Heart left ventricle (tissue), 16 donors: ENCODE results near the gene KRTAP7-1. TPM values are rescaled to one million over a fixed set of nuclear protein-coding genes. Genes with fewer than 3 reads are reported as not detected.

Source experiments
- ATAC-seq, 4 donors: fragments of 200-7000 bp; cut with Tn5 transposase; one replicate each; pipeline ENCODE4 v1.9.1; 2020 to 2022; ENCODE audit warnings: moderate library complexity in 4 of 4, mild to moderate bottlenecking in 3 of 4, moderate number of reproducible peaks in 1 of 4
- DNase-seq, 5 donors: peaks; one replicate each; pipeline ENCODE4 v3.0.0-alpha.2; 2020
- H3K27ac ChIP-seq, 12 donors: fragments of 200-600 bp; sonication (generic) in 4 of 12; one replicate each; pipeline versions ENCODE4 v1.5.0 to v1.8.0; 2016 to 2022; ENCODE audit warnings: mild to moderate bottlenecking in 2 of 12
- H3K27me3 ChIP-seq, 9 donors: fragments of 200-600 bp; sonication (generic) in 2 of 9; one replicate each; pipeline versions ENCODE4 v1.5.1 to v1.8.0; 2016 to 2022; ENCODE audit warnings: mild to moderate bottlenecking in 3 of 9
- H3K36me3 ChIP-seq, 9 donors: fragments of 200-600 bp; sonication (generic) in 2 of 9; one replicate each; pipeline versions ENCODE4 v1.5.0 to v1.8.0; 2018 to 2022; ENCODE audit warnings: mild to moderate bottlenecking in 2 of 9
- H3K4me1 ChIP-seq, 12 donors: fragments of 200-600 bp; sonication (generic) in 4 of 12; one replicate each; pipeline versions ENCODE4 v1.5.0 to v1.8.0; 2016 to 2022; ENCODE audit warnings: mild to moderate bottlenecking in 3 of 12
- H3K4me3 ChIP-seq, 12 donors: fragments of 200-600 bp; sonication (generic) in 4 of 12; one replicate each; pipeline versions ENCODE4 v1.5.0 to v1.8.0; 2017 to 2022; ENCODE audit warnings: mild to moderate bottlenecking in 9 of 12, moderate library complexity in 4 of 12
- H3K9me3 ChIP-seq, 12 donors: fragments of 200-600 bp; sonication (generic) in 4 of 12; one replicate each; pipeline versions ENCODE4 v1.5.0 to v1.8.0; 2016 to 2022; ENCODE audit warnings: mild to moderate bottlenecking in 1 of 12
- CTCF ChIP-seq, 12 donors: fragments of 200-600 bp; sonication (generic) in 4 of 12; IDR thresholded peaks; one replicate each; pipeline versions ENCODE4 v1.5.0 to v1.8.0; 2018 to 2022; ENCODE audit warnings: antibody characterized with exemption in 12 of 12, mild to moderate bottlenecking in 5 of 12
- POLR2A ChIP-seq, 2 donors: fragments of 450-650 bp; IDR thresholded peaks; one replicate each; pipeline ENCODE4 v1.6.1; 2017; ENCODE audit warnings: antibody characterized with exemption in 2 of 2, mild to moderate bottlenecking in 2 of 2, moderate library complexity in 2 of 2
- WGBS, 4 donors: extraction: QIAGEN DNeasy Blood & Tissue Kit in 2 of 4; methylation state at CpG; one replicate each; pipeline versions ENCODE4 v1.1.5 to v1.1.7; 2013 to 2018; 5-methylcytosine and 5-hydroxymethylcytosine counted together
- intact Hi-C, 10 donors: fragments of 100-400 bp; cut with DNase I; formaldehyde crosslinking; loops; one replicate each; pipeline versions ENCODE4 v1.11.1 to v1.14.2; 2022
- polyA plus RNA-seq, 2 donors: library from polyadenylated mRNA; stranded (reverse); fragments of 200-250 nt; gene quantifications; one replicate each; pipeline ENCODE4 v1.2.3, GENCODE V29; 2013
- total RNA-seq, 9 donors: library from RNA; depleted of rRNA in 2 of 9; stranded (reverse); fragments of >200 nt in 2 of 9; fragmentation: NEBNext Ultra II Directional in 3 of 9; extraction: Animal tissue kit (Norgen Biotek cat#: 25700) in 3 of 9; gene quantifications; one replicate each; pipeline versions ENCODE4 v1.1.0 to v1.2.4, GENCODE V29; 2016 to 2023
- donor health status: ischemic (EF 13 %, LVEDD 7.1; RV severe dilation, severe dysfunction).
- donor health status: healthy with polysubstance abuse.
- donor health status: DM: no; HTN: yes; CAD: no.
- donor health status: DM: no; HTN: no; CAD: no.
- donor health status: ischemic (EF 25% LVEDD 6.9; RV normal size, moderate dysfunction).
- donor health status: ischemic (EF 25% LVEDD 5.7; RV mildly dilated, moderate dysfunction).
- donor health status: healthy.
- donor health status: DM: yes; HTN: yes; CAD: no.
- donor health status: ischemic (EF 35%, LVEDD 5.7; RV mildly dilated, moderate dysfunction).
- donor health status: nonischemic (EF 11% LVEDD 7.7; RV severe dilation, severe dysfunction).
- donor health status: DM: yes; HTN: yes; CAD: no.
- donor health status: PGD.
- donor health status: ischemic (EF 29% LVEDD 5.4; RV normal size, mild dysfunction).
- donor health status: nonischemic (EF 23%, LVEDD 6.1; RV moderate dilation, normal function).

The KRTAP7-1 gene
- total and polyA plus RNA-seq, 11 donors = not detected

GRCh38 chr21:30813174-30813573, 16.4 kb downstream of the KRTAP7-1 start, which contains the start of gene KRTAP8-1:
KRTAP8-1 (minus strand) TSS chr21:30813274; CDS start chr21:30813220, 54 bp downstream.
- 76 to 87% (median 82%) methylated on average over 5 of the region's 5 CpGs for WGBS, 4 donors
- DNase-seq (no peak), ATAC-seq (no peak)
- TF ChIP-seq CTCF (IDR thresholded peaks at IDR 0.05) = no peak
- TF ChIP-seq POLR2A (IDR thresholded peaks at IDR 0.05) = no peak
- Histone ChIP-seq H3K4me1 (no peaks in the 10 kb centered on the region), H3K27me3 (peaks cover 0 to 8% (median 0%) of the 10 kb centered on the region in 9 donors), H3K4me3 (no peak within 1 kb of the TSS), H3K9me3 (no peaks in the 10 kb centered on the region), H3K27ac (no peak within 1 kb of the TSS), H3K36me3 (no peaks in the 10 kb centered on the region)
- intact Hi-C loops = no loop called here

GRCh38 chr21:30800605-30801004, 29.0 kb downstream of the KRTAP7-1 start:
- no peaks in the 10 kb centered on the region for H3K4me1 ChIP-seq
- no peaks in the 10 kb centered on the region for H3K36me3 ChIP-seq
- H3K4me3 ChIP-seq = no peak overlapping the region
- no peaks in the 10 kb centered on the region for H3K27me3 ChIP-seq
- WGBS, 4 donors = 66 to 98% (median 76%) methylated on average over 1 of the region's 1 CpG
- TF ChIP-seq POLR2A (IDR thresholded peaks at IDR 0.05) = no peak
- no peak for TF ChIP-seq CTCF (IDR thresholded peaks at IDR 0.05)
- DNase-seq (no peak), ATAC-seq (no peak)
- no peaks in the 10 kb centered on the region for H3K9me3 ChIP-seq
- intact Hi-C loops = no loop called here
- no peak overlapping the region for H3K27ac ChIP-seq

GRCh38 chr21:30793581-30794314, 35.8 kb downstream of the KRTAP7-1 start:
- H3K4me3 ChIP-seq = no peak overlapping the region
- no peak for ATAC-seq
- TF ChIP-seq CTCF (IDR thresholded peaks at IDR 0.05) (no peak), POLR2A (IDR thresholded peaks at IDR 0.05) (no peak)
- no peaks in the 10 kb centered on the region for H3K4me1 ChIP-seq
- DNase-seq = no peak
- H3K9me3 ChIP-seq = no peaks in the 10 kb centered on the region
- intact Hi-C loops = no loop called here
- whole genome bisulfite sequencing, 4 donors = 39 to 69% (median 57%) methylated on average over 2 of the region's 2 CpGs
- no peaks in the 10 kb centered on the region for H3K27me3 ChIP-seq
- H3K36me3 ChIP-seq = no peaks in the 10 kb centered on the region
- H3K27ac ChIP-seq = no peak overlapping the region

GRCh38 chr21:30779249-30779648, 50.3 kb downstream of the KRTAP7-1 start:
- DNase-seq (no peak), ATAC-seq (no peak)
- intact Hi-C loops = no loop called here
- Histone ChIP-seq H3K4me3 (no peak overlapping the region), H3K4me1 (no peaks in the 10 kb centered on the region), H3K36me3 (no peaks in the 10 kb centered on the region), H3K27me3 (no peaks in the 10 kb centered on the region), H3K9me3 (no peaks in the 10 kb centered on the region), H3K27ac (no peak overlapping the region)
- 73 to 82% (median 79%) methylated on average over 1 of the region's 1 CpG for WGBS, 4 donors
- no peak for TF ChIP-seq POLR2A (IDR thresholded peaks at IDR 0.05)
- no peak for TF ChIP-seq CTCF (IDR thresholded peaks at IDR 0.05)

Other genes with a start within 250 kb of the KRTAP7-1 start
- not detected for gene KRTAP22-2, start 239.4 kb downstream of the KRTAP7-1 start, total RNA-seq
- not detected for gene KRTAP22-2, start 239.4 kb downstream of the KRTAP7-1 start, polyA plus RNA-seq
- gene KRTAP6-3, start 237.3 kb downstream of the KRTAP7-1 start, total RNA-seq = not detected
- gene KRTAP6-3, start 237.3 kb downstream of the KRTAP7-1 start, polyA plus RNA-seq = not detected
- not detected for gene KRTAP6-2, start 230.9 kb downstream of the KRTAP7-1 start, total RNA-seq
- gene KRTAP6-2, start 230.9 kb downstream of the KRTAP7-1 start, polyA plus RNA-seq = not detected
- not detected for gene KRTAP22-1, start 228.7 kb downstream of the KRTAP7-1 start, total RNA-seq
- gene KRTAP22-1, start 228.7 kb downstream of the KRTAP7-1 start, polyA plus RNA-seq = not detected
- not detected for gene KRTAP6-1, start 215.8 kb downstream of the KRTAP7-1 start, total RNA-seq
- gene KRTAP6-1, start 215.8 kb downstream of the KRTAP7-1 start, polyA plus RNA-seq = not detected
- gene KRTAP20-1, start 213.3 kb downstream of the KRTAP7-1 start, total RNA-seq = not detected
- gene KRTAP20-1, start 213.3 kb downstream of the KRTAP7-1 start, polyA plus RNA-seq = not detected
- not detected for gene KRTAP20-4, start 209.1 kb downstream of the KRTAP7-1 start, total RNA-seq
- gene KRTAP20-4, start 209.1 kb downstream of the KRTAP7-1 start, polyA plus RNA-seq = not detected
- not detected for gene KRTAP20-2, start 194.6 kb downstream of the KRTAP7-1 start, total RNA-seq
- not detected for gene KRTAP20-2, start 194.6 kb downstream of the KRTAP7-1 start, polyA plus RNA-seq
- not detected for gene KRTAP20-3, start 186.9 kb downstream of the KRTAP7-1 start, total RNA-seq
- gene KRTAP20-3, start 186.9 kb downstream of the KRTAP7-1 start, polyA plus RNA-seq = not detected
- gene KRTAP21-3, start 111.0 kb downstream of the KRTAP7-1 start, total RNA-seq = not detected
- gene KRTAP21-3, start 111.0 kb downstream of the KRTAP7-1 start, polyA plus RNA-seq = not detected
- not detected for gene KRTAP21-2, start 82.5 kb downstream of the KRTAP7-1 start, total RNA-seq
- gene KRTAP21-2, start 82.5 kb downstream of the KRTAP7-1 start, polyA plus RNA-seq = not detected
- gene KRTAP21-1, start 74.3 kb downstream of the KRTAP7-1 start, total RNA-seq = not detected
- gene KRTAP21-1, start 74.3 kb downstream of the KRTAP7-1 start, polyA plus RNA-seq = not detected
- gene KRTAP8-1, start 16.5 kb downstream of the KRTAP7-1 start, total RNA-seq = not detected
- not detected for gene KRTAP8-1, start 16.5 kb downstream of the KRTAP7-1 start, polyA plus RNA-seq
- gene KRTAP11-1, start 51.8 kb upstream of the KRTAP7-1 start, total RNA-seq = not detected
- not detected for gene KRTAP11-1, start 51.8 kb upstream of the KRTAP7-1 start, polyA plus RNA-seq
- not detected for gene KRTAP19-8, start 208.7 kb upstream of the KRTAP7-1 start, total RNA-seq
- gene KRTAP19-8, start 208.7 kb upstream of the KRTAP7-1 start, polyA plus RNA-seq = not detected